Ascending aorta (tissue), 2 donors: ENCODE measurements around the gene PERCC1. TPM values are rescaled to one million over a fixed set of nuclear protein-coding genes. Genes with fewer than 3 reads are reported as not detected.
"Not testable (repeated sequence)": the region's sequence is repeated elsewhere in the genome, so short reads cannot be mapped to it uniquely, and the experiment has no call there.

Experiments used
- DNase-seq, 2 donors: peaks; one replicate each; pipeline ENCODE4 v3.0.0-alpha.2; 2019; ENCODE audit warnings: low spot score in 2 of 2
- H3K27ac ChIP-seq, 2 donors: fragments of 200-600 bp; sonication (generic); one replicate each; pipeline ENCODE4 v1.5.1; 2016 to 2017; ENCODE audit warnings: mild to moderate bottlenecking in 1 of 2
- H3K27me3 ChIP-seq: fragments of 200-600 bp; sonication (generic); one replicate; pipeline ENCODE4 v1.5.1; 2017
- H3K36me3 ChIP-seq, 2 donors: fragments of 200-600 bp; sonication (generic); one replicate each; pipeline ENCODE4 v1.5.1; 2016
- H3K4me1 ChIP-seq, 2 donors: fragments of 200-600 bp; sonication (generic); one replicate each; pipeline ENCODE4 v1.5.1; 2016 to 2017; ENCODE audit warnings: mild to moderate bottlenecking in 1 of 2
- H3K4me3 ChIP-seq, 2 donors: fragments of 200-600 bp; sonication (generic); one replicate each; pipeline ENCODE4 v1.5.1; 2016 to 2017; ENCODE audit warnings: mild to moderate bottlenecking in 1 of 2
- H3K9me3 ChIP-seq, 2 donors: fragments of 200-600 bp; sonication (generic); one replicate each; pipeline ENCODE4 v1.5.1; 2016
- CTCF ChIP-seq, 3 experiments: fragments of 200-600 bp in 2 of 3; fragments of 450-650 bp in 1 of 3; sonication (generic) in 2 of 3; IDR thresholded peaks; one replicate each; pipeline ENCODE4 v1.5.1; 2016 to 2019; ENCODE audit warnings: antibody characterized with exemption in 3 of 3, mild to moderate bottlenecking in 1 of 3, moderate library complexity in 1 of 3
- intact Hi-C: fragments of 100-400 bp; cut with DNase I; formaldehyde crosslinking; loops from one replicate; pipeline ENCODE4 v1.15.1; 2023
- total RNA-seq: library from RNA; depleted of rRNA; stranded (reverse); fragments of >200 nt; gene quantifications from one replicate; pipeline ENCODE4 v1.1.0, GENCODE V29; 2016

The PERCC1 gene
- total RNA-seq, 1 donor from 2014 or later: not detected

- no peaks in the 10 kb centered on the region for H3K36me3 ChIP-seq
- H3K27me3 ChIP-seq: no peaks in the 10 kb centered on the region
- DNase-seq: no peak
- H3K27ac ChIP-seq: peak overlapping the region in 1 of 2 donors; percentile 83
- TF ChIP-seq CTCF (IDR thresholded peaks at IDR 0.05): no peak
- intact Hi-C loops: loop anchor here (2.0 kb wide), 2 partner anchors 53 to 137 kb away; partner anchors contain the start of gene UQCC4
- peaks cover 0 to 18% of the 10 kb centered on the region in 2 donors for H3K4me1 ChIP-seq
- no peaks in the 10 kb centered on the region for H3K9me3 ChIP-seq
- peak overlapping the region; percentile 88 to 89 for H3K4me3 ChIP-seq
These were observed 43.4 kb downstream of the PERCC1 start for GRCh38 chr16:1474082-1474795.

- peak; percentile 62 to 94 for DNase-seq
These were observed 44.1 kb downstream of the PERCC1 start, which contains the start of gene CLCN7 for GRCh38 chr16:1474796-1475551. Gene CLCN7 (minus strand): TSS chr16:1475028. CDS start chr16:1474974, 54 bp downstream.

GRCh38 chr16:1475552-1476114, 44.8 kb downstream of the PERCC1 start:
- TF ChIP-seq CTCF (IDR thresholded peaks at IDR 0.05): no peak
- peak overlapping the region; percentile 83 to 86 for H3K27ac ChIP-seq
- H3K36me3 ChIP-seq: no peaks in the 10 kb centered on the region
- intact Hi-C loops: loop anchor here (1.0 to 2.0 kb wide), 3 partner anchors 18 to 135 kb away; partner anchors contain the start of genes TELO2 and UQCC4
- H3K27me3 ChIP-seq: no peaks in the 10 kb centered on the region
- DNase-seq: no peak
- peak overlapping the region; percentile 88 to 89 for H3K4me3 ChIP-seq
- H3K4me1 ChIP-seq: peaks cover 0 to 18% of the 10 kb centered on the region in 2 donors
- H3K9me3 ChIP-seq: no peaks in the 10 kb centered on the region

More at GRCh38 chr16:1474796-1475551, 44.1 kb downstream of the PERCC1 start, which contains the start of gene CLCN7:
- Histone ChIP-seq H3K4me1 (peaks cover 0 to 18% of the 10 kb centered on the region in 2 donors), H3K4me3 (peak within 1 kb of the TSS; percentile 88 to 89), H3K27me3 (no peaks in the 10 kb centered on the region), H3K36me3 (no peaks in the 10 kb centered on the region), H3K27ac (peak within 1 kb of the TSS; percentile 83 to 86), H3K9me3 (no peaks in the 10 kb centered on the region)
- no peak for TF ChIP-seq CTCF (IDR thresholded peaks at IDR 0.05)
- intact Hi-C loops: loop anchor here (1.0 to 2.0 kb wide), 3 partner anchors 18 to 136 kb away; partner anchors contain the start of genes TELO2 and UQCC4

DNA sequence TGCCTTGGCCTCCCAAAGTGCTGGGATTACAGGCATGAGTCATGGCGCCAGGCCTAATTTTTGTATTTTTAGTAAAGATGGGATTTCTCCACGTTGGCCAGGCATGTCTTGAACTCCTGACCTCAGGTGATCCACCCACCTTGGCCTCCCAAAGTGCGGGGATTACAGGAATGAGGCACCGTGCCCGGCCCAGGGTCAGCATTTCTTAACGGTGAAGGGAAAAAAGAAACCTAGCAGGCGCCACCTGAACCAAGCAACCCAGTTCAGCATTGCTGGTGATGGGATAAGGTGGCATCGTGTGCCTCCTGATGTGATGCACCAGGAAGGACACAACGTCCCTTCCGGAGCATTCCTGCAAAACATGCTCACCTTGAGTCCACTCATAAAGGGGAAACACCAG, 46.2 kb downstream of the PERCC1 start:
- Histone ChIP-seq H3K4me1 (peaks cover 0 to 18% of the 10 kb centered on the region in 2 donors), H3K9me3 (no peaks in the 10 kb centered on the region), H3K4me3 (no peak overlapping the region), H3K27ac (no peak overlapping the region), H3K36me3 (no peaks in the 10 kb centered on the region), H3K27me3 (no peaks in the 10 kb centered on the region)
- DNase-seq: no peak
- TF ChIP-seq CTCF (IDR thresholded peaks at IDR 0.05): no peak
- intact Hi-C loops: no loop called here

DNA sequence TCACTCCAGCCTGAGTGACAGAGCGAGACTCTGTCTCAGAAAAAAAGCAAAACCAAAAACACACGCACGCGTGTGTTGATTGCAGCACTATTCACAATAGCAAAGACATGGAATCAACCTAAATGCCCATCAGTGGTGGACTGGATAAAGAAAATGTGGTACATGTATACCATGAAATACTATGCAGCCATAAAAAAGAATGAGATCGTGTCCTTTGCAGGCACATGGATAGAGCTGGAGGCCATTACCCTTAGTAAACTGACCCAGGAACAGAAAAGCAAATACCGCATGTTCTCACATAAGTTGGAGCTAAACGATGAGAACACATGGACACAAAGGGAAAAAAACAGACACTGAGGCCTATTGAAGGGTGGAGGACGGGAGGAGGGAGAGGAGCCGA, 48.1 kb downstream of the PERCC1 start:
- DNase-seq, intact Hi-C loops, H3K9me3 ChIP-seq, H3K4me3 ChIP-seq, H3K36me3 ChIP-seq, H3K27ac ChIP-seq, H3K27me3 ChIP-seq: not testable (repeated sequence)
- H3K4me1 ChIP-seq: peaks cover 0 to 11% of the 10 kb centered on the region in 2 donors
